KMS-11 (cell line): ENCODE measurements around the gene CTNNA2.

ENCODE experiments used
- H2AFZ ChIP-seq: fragments of 200-600 bp; sonication (generic); 2 replicates; pipeline ENCODE4 v1.6.1; 2016; ENCODE audit warnings: antibody characterized with exemption, mixed run types, low read depth
- H3K27ac ChIP-seq: fragments of 200-600 bp; sonication (generic); 2 replicates; pipeline ENCODE4 v1.6.1; 2016; ENCODE audit warnings: mild to moderate bottlenecking, mixed run types
- H3K27me3 ChIP-seq: fragments of 200-600 bp; sonication (generic); 2 replicates; pipeline ENCODE4 v1.6.1; 2017; ENCODE audit warnings: mild to moderate bottlenecking, low read depth, mixed run types, moderate library complexity; ENCODE audit not compliant: insufficient read depth
- H3K36me3 ChIP-seq: fragments of 200-600 bp; sonication (generic); 2 replicates; pipeline ENCODE4 v1.6.1; 2017; ENCODE audit warnings: mild to moderate bottlenecking, mixed run types; ENCODE audit not compliant: insufficient read depth
- H3K4me1 ChIP-seq: fragments of 200-600 bp; sonication (generic); 2 replicates; pipeline ENCODE4 v1.6.1; 2016; ENCODE audit warnings: mild to moderate bottlenecking, low read depth, mixed run types; ENCODE audit not compliant: poor library complexity, severe bottlenecking
- H3K4me2 ChIP-seq: fragments of 200-600 bp; sonication (generic); 2 replicates; pipeline ENCODE4 v1.7.0; 2016; ENCODE audit warnings: mild to moderate bottlenecking, mixed run types
- H3K4me3 ChIP-seq: fragments of 200-600 bp; sonication (generic); IDR thresholded peaks from 2 replicates; pipeline ENCODE4 v1.6.1; 2017; ENCODE audit warnings: low read depth, low read length, mixed read lengths; ENCODE audit not compliant: insufficient read depth
- H3K79me2 ChIP-seq: fragments of 200-600 bp; sonication (generic); 2 replicates; pipeline ENCODE4 v1.6.1; 2016; ENCODE audit warnings: low read depth, mixed run types; ENCODE audit not compliant: insufficient read depth
- H3K9ac ChIP-seq: fragments of 200-600 bp; sonication (generic); 2 replicates; pipeline ENCODE4 v1.6.1; 2016; ENCODE audit warnings: mild to moderate bottlenecking, mixed run types
- H4K20me1 ChIP-seq: fragments of 200-600 bp; sonication (generic); 2 replicates; pipeline ENCODE4 v1.6.1; 2016; ENCODE audit warnings: mild to moderate bottlenecking, mixed run types; ENCODE audit not compliant: insufficient read depth
- TF ChIP-seq, protein P1 (sequence below): fragments of 200-600 bp; sonication (generic); conservative IDR thresholded peaks from 2 replicates; pipeline ENCODE4 v1.6.1; 2017; ENCODE audit warnings: low read depth, mild to moderate bottlenecking, antibody characterized with exemption, low read length, moderate library complexity, mixed read lengths

The CTNNA2 gene

DNA sequence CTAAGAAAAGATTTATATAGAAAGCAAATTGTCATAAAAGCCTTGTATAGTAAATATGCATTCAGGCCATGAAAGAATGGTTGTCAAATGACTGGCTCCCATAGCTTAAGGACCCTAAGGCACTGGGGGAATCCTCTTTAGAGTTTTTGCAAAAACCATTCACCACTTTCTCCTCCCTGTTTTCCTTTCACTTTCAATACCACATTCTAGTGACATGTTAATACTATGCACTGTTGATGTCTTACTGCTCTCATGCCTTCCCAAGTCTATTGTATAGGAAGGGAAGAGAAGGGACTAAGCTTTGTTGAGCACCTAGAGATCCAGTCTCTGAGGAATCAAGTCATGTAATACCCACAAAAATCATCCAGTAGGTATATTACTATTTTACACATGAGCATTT, 1174.7 kb downstream of the CTNNA2 start:
- no peaks in the 10 kb centered on the region for H4K20me1 ChIP-seq
- no peak overlapping the region for H3K4me2 ChIP-seq
- no peak overlapping the region for H3K9ac ChIP-seq
- H3K27me3 ChIP-seq, result no peaks in the 10 kb centered on the region
- H3K4me3 ChIP-seq, result no peak overlapping the region
- H3K79me2 ChIP-seq, result no peaks in the 10 kb centered on the region
- no peaks in the 10 kb centered on the region for H3K4me1 ChIP-seq
- no peaks in the 10 kb centered on the region for H3K36me3 ChIP-seq
- TF ChIP-seq, protein P1, sequence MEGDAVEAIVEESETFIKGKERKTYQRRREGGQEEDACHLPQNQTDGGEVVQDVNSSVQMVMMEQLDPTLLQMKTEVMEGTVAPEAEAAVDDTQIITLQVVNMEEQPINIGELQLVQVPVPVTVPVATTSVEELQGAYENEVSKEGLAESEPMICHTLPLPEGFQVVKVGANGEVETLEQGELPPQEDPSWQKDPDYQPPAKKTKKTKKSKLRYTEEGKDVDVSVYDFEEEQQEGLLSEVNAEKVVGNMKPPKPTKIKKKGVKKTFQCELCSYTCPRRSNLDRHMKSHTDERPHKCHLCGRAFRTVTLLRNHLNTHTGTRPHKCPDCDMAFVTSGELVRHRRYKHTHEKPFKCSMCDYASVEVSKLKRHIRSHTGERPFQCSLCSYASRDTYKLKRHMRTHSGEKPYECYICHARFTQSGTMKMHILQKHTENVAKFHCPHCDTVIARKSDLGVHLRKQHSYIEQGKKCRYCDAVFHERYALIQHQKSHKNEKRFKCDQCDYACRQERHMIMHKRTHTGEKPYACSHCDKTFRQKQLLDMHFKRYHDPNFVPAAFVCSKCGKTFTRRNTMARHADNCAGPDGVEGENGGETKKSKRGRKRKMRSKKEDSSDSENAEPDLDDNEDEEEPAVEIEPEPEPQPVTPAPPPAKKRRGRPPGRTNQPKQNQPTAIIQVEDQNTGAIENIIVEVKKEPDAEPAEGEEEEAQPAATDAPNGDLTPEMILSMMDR, result no peak
- no peak overlapping the region for H3K27ac ChIP-seq
- no peak overlapping the region for H2AFZ ChIP-seq

DNA sequence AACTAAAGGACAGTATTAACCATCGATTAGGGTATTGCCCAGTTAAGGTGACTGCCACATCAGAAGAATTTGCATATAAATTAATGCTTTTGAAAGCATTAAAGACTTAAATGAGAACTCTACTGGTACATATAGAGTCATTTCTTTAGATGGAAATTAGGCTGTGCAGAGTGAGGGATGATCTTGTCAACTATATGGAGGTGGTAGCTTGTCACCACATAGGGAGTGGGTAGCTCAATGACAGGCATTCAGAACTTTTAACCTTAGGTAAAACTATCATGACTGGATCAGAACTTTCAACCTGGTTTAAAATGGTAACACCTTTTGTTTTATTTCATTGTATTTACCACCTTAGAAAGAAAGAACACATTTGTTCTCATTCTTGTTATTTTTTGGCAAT, 1176.3 kb downstream of the CTNNA2 start:
- Histone ChIP-seq H3K4me1 (no peaks in the 10 kb centered on the region), H3K9ac (no peak overlapping the region), H4K20me1 (no peaks in the 10 kb centered on the region), H3K4me2 (no peak overlapping the region), H3K4me3 (no peak overlapping the region), H2AFZ (no peak overlapping the region), H3K36me3 (no peaks in the 10 kb centered on the region), H3K27ac (no peak overlapping the region), H3K27me3 (no peaks in the 10 kb centered on the region), H3K79me2 (no peaks in the 10 kb centered on the region)
- TF ChIP-seq, protein P1, result no peak
